SK-N-SH treated with all-trans-retinoic acid at 6 μM for 48 hours (cell line): Measurements from ENCODE around the gene WDR3.
A peak's percentile ranks its signal among the peaks of the same experiment; 100 is the strongest.

Source experiments
- ATAC-seq: fragments of 200-7000 bp; cut with Tn5 transposase; 3 replicates; pipeline ENCODE4 v1.9.1; 2020; ENCODE audit warnings: mild to moderate bottlenecking, moderate library complexity
- ARNTL ChIP-seq: fragments of 450-650 bp; formaldehyde crosslinking; IDR thresholded peaks from 2 replicates; pipeline ENCODE4 v1.5.0; 2020; ENCODE audit warnings: low read depth, mild to moderate bottlenecking, moderate library complexity, borderline replicate concordance
- CSDC2 ChIP-seq: fragments of 250-450 bp; sonication (Bioruptor Pico); IDR thresholded peaks from 2 replicates; pipeline ENCODE4 v1.5.0; 2020; ENCODE audit warnings: mild to moderate bottlenecking, moderate library complexity
- ESRRG ChIP-seq: fragments of 250-450 bp; sonication (Bioruptor Pico); IDR thresholded peaks from 2 replicates; pipeline ENCODE4 v1.6.1; 2021; ENCODE audit warnings: mild to moderate bottlenecking
- GLIS3 ChIP-seq: fragments of 250-450 bp; sonication (Bioruptor Pico); IDR thresholded peaks from 2 replicates; pipeline ENCODE4 v1.5.0; 2020; ENCODE audit warnings: mild to moderate bottlenecking, moderate library complexity
- ISL1 ChIP-seq: fragments of 250-450 bp; sonication (Bioruptor Pico); IDR thresholded peaks from 2 replicates; pipeline ENCODE4 v2.1.2; 2022; ENCODE audit warnings: mild to moderate bottlenecking, moderate library complexity
- OSR1 ChIP-seq: fragments of 250-450 bp; sonication (Bioruptor Pico); IDR thresholded peaks from 2 replicates; pipeline ENCODE4 v1.8.0; 2022; ENCODE audit warnings: moderate library complexity, mild to moderate bottlenecking, inconsistent platforms
- PPARA ChIP-seq: fragments of 250-450 bp; sonication (Bioruptor Pico); IDR thresholded peaks from 2 replicates; pipeline ENCODE4 v1.5.0; 2020; ENCODE audit warnings: mild to moderate bottlenecking, borderline replicate concordance
- RARB ChIP-seq: fragments of 250-450 bp; sonication (Bioruptor Pico); IDR thresholded peaks from 2 replicates; pipeline ENCODE4 v1.8.0; 2021; ENCODE audit warnings: mild to moderate bottlenecking, moderate library complexity
- SNAI2 ChIP-seq: fragments of 250-450 bp; sonication (Bioruptor Pico); IDR thresholded peaks from 2 replicates; pipeline ENCODE4 v1.5.0; 2020; ENCODE audit warnings: mild to moderate bottlenecking, moderate library complexity
- TCF4 ChIP-seq: fragments of 250-450 bp; sonication (Bioruptor Pico); IDR thresholded peaks from 2 replicates; pipeline ENCODE4 v1.8.0; 2021; ENCODE audit warnings: mild to moderate bottlenecking, moderate library complexity, borderline replicate concordance
- TOX ChIP-seq: fragments of 250-450 bp; sonication (Bioruptor Pico); IDR thresholded peaks from 2 replicates; pipeline ENCODE4 v1.8.0; 2021; ENCODE audit warnings: mild to moderate bottlenecking, moderate library complexity, borderline replicate concordance
- ZC3H10 ChIP-seq: fragments of 250-450 bp; sonication (Bioruptor Pico); IDR thresholded peaks from 2 replicates; pipeline ENCODE4 v1.5.1; 2021; ENCODE audit warnings: mild to moderate bottlenecking, moderate library complexity
- ZFP3 ChIP-seq: fragments of 250-450 bp; sonication (Bioruptor Pico); IDR thresholded peaks from 2 replicates; pipeline ENCODE4 v1.5.0; 2020; ENCODE audit warnings: mild to moderate bottlenecking, moderate library complexity
- ZFP30 ChIP-seq: fragments of 450-650 bp; formaldehyde crosslinking; IDR thresholded peaks from 2 replicates; pipeline ENCODE4 v1.5.0; 2022; ENCODE audit warnings: mild to moderate bottlenecking, moderate library complexity
- ZNF565 ChIP-seq: fragments of 450-650 bp; formaldehyde crosslinking; conservative IDR thresholded peaks from 2 replicates; pipeline ENCODE4 v1.5.0; 2020; ENCODE audit warnings: low read depth, mild to moderate bottlenecking, moderate library complexity
- ZNF70 ChIP-seq: fragments of 450-650 bp; formaldehyde crosslinking; IDR thresholded peaks from 2 replicates; pipeline ENCODE4 v1.5.0; 2020; ENCODE audit warnings: mild to moderate bottlenecking, moderate library complexity
- ZNF8 ChIP-seq: fragments of 450-650 bp; formaldehyde crosslinking; IDR thresholded peaks from 2 replicates; pipeline ENCODE4 v1.5.0; 2020; ENCODE audit warnings: mild to moderate bottlenecking, moderate library complexity
- TF ChIP-seq, protein P1 (sequence below): fragments of 250-450 bp; sonication (Bioruptor Pico); IDR thresholded peaks from 2 replicates; pipeline ENCODE4 v1.8.0; 2021; ENCODE audit warnings: low read depth, mild to moderate bottlenecking, moderate library complexity, borderline replicate concordance
- TF ChIP-seq, protein P2 (sequence below): fragments of 250-450 bp; sonication (Bioruptor Pico); IDR thresholded peaks from 2 replicates; pipeline ENCODE4 v1.5.1; 2020; ENCODE audit warnings: low read depth, mild to moderate bottlenecking, moderate library complexity
- TF ChIP-seq, protein P3 (sequence below): fragments of 250-450 bp; sonication (Bioruptor Pico); IDR thresholded peaks from 2 replicates; pipeline ENCODE4 v1.5.0; 2020; ENCODE audit warnings: mild to moderate bottlenecking, moderate library complexity
- TF ChIP-seq, protein P4 (sequence below): fragments of 250-450 bp; sonication (Bioruptor Pico); IDR thresholded peaks from 2 replicates; pipeline ENCODE4 v1.8.0; 2020; ENCODE audit warnings: mild to moderate bottlenecking, moderate library complexity, borderline replicate concordance

WDR3 gene

DNA sequence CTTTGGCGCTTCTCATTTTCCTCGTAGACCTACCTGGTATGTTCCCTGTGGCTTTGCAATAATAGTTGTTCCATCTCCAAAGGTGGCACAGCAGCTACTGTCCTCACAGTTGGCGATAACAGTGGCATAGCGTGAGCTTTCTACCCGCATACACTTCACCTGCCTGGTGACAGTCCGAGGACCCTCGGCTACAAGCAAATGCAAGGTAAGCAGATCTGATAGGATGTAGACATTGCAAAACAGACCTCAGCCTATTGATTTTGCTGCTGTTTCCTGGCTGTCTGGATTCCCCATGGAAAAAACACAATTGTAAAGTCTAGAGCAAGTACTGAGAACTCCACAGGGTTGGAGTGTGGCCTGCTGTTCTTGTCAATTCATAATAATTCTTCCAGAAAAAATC lies 78.5 kb downstream of the WDR3 start:
- no peak for TF ChIP-seq ZFP30 (CRISPR knock-in tag)
- TF ChIP-seq ARNTL (CRISPR knock-in tag), result no peak
- TF ChIP-seq, protein P1, sequence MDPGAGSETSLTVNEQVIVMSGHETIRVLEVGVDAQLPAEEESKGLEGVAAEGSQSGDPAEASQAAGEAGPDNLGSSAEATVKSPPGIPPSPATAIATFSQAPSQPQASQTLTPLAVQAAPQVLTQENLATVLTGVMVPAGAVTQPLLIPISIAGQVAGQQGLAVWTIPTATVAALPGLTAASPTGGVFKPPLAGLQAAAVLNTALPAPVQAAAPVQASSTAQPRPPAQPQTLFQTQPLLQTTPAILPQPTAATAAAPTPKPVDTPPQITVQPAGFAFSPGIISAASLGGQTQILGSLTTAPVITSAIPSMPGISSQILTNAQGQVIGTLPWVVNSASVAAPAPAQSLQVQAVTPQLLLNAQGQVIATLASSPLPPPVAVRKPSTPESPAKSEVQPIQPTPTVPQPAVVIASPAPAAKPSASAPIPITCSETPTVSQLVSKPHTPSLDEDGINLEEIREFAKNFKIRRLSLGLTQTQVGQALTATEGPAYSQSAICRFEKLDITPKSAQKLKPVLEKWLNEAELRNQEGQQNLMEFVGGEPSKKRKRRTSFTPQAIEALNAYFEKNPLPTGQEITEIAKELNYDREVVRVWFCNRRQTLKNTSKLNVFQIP (CRISPR knock-in tag), result no peak
- TF ChIP-seq ISL1 (CRISPR knock-in tag), result no peak
- TF ChIP-seq CSDC2 (CRISPR knock-in tag), result no peak
- no peak for TF ChIP-seq ZFP3
- TF ChIP-seq PPARA (CRISPR knock-in tag), result no peak
- TF ChIP-seq ESRRG, result no peak
- TF ChIP-seq ZC3H10 (CRISPR knock-in tag), result no peak
- no peak for TF ChIP-seq ZNF8 (CRISPR knock-in tag)
- TF ChIP-seq RARB (CRISPR knock-in tag), result no peak
- no peak for TF ChIP-seq GLIS3 (CRISPR knock-in tag)
- TF ChIP-seq OSR1 (CRISPR knock-in tag), result no peak
- TF ChIP-seq, protein P2, sequence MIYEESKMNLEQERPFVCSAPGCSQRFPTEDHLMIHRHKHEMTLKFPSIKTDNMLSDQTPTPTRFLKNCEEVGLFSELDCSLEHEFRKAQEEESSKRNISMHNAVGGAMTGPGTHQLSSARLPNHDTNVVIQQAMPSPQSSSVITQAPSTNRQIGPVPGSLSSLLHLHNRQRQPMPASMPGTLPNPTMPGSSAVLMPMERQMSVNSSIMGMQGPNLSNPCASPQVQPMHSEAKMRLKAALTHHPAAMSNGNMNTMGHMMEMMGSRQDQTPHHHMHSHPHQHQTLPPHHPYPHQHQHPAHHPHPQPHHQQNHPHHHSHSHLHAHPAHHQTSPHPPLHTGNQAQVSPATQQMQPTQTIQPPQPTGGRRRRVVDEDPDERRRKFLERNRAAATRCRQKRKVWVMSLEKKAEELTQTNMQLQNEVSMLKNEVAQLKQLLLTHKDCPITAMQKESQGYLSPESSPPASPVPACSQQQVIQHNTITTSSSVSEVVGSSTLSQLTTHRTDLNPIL, result no peak
- no peak for TF ChIP-seq SNAI2 (CRISPR knock-in tag)
- TF ChIP-seq ZNF565, result no peak
- TF ChIP-seq, protein P3, sequence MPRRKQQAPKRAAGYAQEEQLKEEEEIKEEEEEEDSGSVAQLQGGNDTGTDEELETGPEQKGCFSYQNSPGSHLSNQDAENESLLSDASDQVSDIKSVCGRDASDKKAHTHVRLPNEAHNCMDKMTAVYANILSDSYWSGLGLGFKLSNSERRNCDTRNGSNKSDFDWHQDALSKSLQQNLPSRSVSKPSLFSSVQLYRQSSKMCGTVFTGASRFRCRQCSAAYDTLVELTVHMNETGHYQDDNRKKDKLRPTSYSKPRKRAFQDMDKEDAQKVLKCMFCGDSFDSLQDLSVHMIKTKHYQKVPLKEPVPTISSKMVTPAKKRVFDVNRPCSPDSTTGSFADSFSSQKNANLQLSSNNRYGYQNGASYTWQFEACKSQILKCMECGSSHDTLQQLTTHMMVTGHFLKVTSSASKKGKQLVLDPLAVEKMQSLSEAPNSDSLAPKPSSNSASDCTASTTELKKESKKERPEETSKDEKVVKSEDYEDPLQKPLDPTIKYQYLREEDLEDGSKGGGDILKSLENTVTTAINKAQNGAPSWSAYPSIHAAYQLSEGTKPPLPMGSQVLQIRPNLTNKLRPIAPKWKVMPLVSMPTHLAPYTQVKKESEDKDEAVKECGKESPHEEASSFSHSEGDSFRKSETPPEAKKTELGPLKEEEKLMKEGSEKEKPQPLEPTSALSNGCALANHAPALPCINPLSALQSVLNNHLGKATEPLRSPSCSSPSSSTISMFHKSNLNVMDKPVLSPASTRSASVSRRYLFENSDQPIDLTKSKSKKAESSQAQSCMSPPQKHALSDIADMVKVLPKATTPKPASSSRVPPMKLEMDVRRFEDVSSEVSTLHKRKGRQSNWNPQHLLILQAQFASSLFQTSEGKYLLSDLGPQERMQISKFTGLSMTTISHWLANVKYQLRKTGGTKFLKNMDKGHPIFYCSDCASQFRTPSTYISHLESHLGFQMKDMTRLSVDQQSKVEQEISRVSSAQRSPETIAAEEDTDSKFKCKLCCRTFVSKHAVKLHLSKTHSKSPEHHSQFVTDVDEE (CRISPR knock-in tag), result no peak
- no peak for ATAC-seq

DNA sequence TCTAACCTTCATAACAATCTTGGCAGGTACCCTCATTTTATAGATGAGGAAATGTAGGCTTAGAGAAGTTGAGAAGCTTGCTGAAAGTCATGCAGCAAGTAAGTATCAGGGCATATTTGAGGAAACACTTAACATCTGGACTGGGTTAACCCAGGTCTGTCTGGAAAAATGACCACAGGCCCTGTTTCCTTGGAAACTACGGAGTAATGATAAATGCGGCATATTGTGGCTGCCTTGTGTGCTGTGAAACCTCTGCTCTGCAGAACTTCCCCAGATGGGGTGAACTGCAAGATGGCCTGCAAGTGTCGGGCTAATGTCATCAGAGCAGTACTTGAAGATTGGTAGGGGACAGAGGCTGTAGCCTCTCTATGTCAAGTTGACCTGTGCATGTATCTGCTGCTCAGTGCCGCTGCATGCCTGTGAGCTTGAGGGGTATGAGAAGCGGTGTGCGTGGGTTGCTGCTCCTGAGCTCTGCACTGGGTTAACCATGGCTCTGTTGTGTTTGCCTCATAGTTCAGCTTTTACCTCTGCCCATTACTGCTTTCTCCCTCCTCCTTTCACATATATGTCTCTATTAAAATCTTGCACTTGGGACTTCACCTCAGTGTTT lies 83.1 kb downstream of the WDR3 start:
- peak; percentile 24; the same call in 1 of the 2 replicates for TF ChIP-seq TCF4 (CRISPR knock-in tag)
- TF ChIP-seq CSDC2 (CRISPR knock-in tag), result no peak
- no peak for TF ChIP-seq GLIS3 (CRISPR knock-in tag)
- peak; percentile 30; the same call in 2 of the 3 replicates for ATAC-seq

DNA sequence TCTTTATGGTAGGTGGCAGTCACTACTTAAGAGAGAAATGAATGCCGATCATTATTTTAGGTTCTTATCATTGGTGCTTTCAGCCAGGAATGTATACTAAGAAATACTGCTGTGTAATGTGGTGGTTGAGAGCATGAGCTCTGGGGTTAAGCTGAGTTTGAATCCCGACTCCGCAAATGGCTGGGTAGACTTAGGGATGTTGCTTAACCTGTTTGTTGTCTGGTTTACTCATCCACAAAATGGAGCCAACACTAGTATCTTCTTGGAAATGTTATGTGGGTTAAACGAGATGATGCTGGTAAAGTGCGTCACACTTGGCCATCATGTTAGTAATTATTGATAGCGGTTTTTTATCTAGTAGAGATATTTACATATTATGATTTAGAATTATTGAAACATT lies 83.8 kb downstream of the WDR3 start:
- TF ChIP-seq ZFP3, result no peak
- TF ChIP-seq, protein P3 (CRISPR knock-in tag), result no peak
- ATAC-seq, result no peak

DNA sequence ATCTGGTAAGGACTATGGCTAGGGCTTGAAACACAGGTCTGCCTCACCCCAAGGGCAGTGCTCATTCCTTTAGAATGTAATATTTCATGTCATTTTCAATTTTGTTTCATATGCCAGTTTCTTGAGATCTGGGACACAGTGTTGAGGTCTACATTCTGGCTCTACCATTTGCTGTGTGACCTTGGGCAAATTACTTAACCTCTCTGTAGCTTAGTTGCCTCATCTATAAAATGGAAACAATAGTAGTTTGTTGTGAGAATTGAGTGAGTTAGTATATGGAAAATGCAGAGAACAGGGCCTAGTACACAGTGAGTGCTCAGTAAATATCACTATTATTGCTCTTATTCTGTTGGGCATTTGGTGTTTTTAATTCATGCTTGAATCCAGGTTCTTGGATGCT lies 84.4 kb downstream of the WDR3 start:
- no peak for ATAC-seq
- TF ChIP-seq ZNF70 (CRISPR knock-in tag) (no peak), ZNF8 (CRISPR knock-in tag) (no peak), TOX (CRISPR knock-in tag) (no peak), ARNTL (CRISPR knock-in tag) (no peak), GLIS3 (CRISPR knock-in tag) (no peak), TCF4 (CRISPR knock-in tag) (no peak), SNAI2 (CRISPR knock-in tag) (no peak), OSR1 (CRISPR knock-in tag) (no peak), ZFP3 (no peak), CSDC2 (CRISPR knock-in tag) (no peak)
- TF ChIP-seq, protein P2, result no peak
- TF ChIP-seq, protein P4, sequence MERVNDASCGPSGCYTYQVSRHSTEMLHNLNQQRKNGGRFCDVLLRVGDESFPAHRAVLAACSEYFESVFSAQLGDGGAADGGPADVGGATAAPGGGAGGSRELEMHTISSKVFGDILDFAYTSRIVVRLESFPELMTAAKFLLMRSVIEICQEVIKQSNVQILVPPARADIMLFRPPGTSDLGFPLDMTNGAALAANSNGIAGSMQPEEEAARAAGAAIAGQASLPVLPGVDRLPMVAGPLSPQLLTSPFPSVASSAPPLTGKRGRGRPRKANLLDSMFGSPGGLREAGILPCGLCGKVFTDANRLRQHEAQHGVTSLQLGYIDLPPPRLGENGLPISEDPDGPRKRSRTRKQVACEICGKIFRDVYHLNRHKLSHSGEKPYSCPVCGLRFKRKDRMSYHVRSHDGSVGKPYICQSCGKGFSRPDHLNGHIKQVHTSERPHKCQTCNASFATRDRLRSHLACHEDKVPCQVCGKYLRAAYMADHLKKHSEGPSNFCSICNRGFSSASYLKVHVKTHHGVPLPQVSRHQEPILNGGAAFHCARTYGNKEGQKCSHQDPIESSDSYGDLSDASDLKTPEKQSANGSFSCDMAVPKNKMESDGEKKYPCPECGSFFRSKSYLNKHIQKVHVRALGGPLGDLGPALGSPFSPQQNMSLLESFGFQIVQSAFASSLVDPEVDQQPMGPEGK (CRISPR knock-in tag), result no peak
